Keratinocyte (primary cell): ENCODE results near the gene CLCN7. TPM values are rescaled to one million over a fixed set of nuclear protein-coding genes. Genes with fewer than 3 reads are reported as not detected.

Source experiments
- DNase-seq: peaks from one replicate; pipeline ENCODE4 v3.0.0-alpha.2; 2011; ENCODE audit warnings: low read depth, missing footprints, low spot score
- FAIRE-seq: peaks from 2 replicates; lab custom pipeline; 2011; peaks lifted over from hg19 to GRCh38; lab: Jason Lieb, UNC
- H2AFZ ChIP-seq: 2 replicates; pipeline ENCODE4 v1.6.0; 2012; ENCODE audit warnings: low read length, control low read depth, inconsistent platforms; ENCODE audit not compliant: control insufficient read depth
- H3K27ac ChIP-seq: 2 replicates; pipeline ENCODE4 v1.5.1; 2011; ENCODE audit warnings: low read length; ENCODE audit not compliant: control insufficient read depth, insufficient read depth
- H3K27me3 ChIP-seq: 3 replicates; pipeline ENCODE4 v1.6.0; 2011; ENCODE audit warnings: low read length; ENCODE audit not compliant: control insufficient read depth, insufficient read depth; ENCODE audit errors: extremely low read depth
- H3K36me3 ChIP-seq, 2 experiments: 2 replicates in 1 of 2; 3 replicates in 1 of 2; pipeline ENCODE4 v1.5.1; 2011; ENCODE audit warnings: low read length in 2 of 2, mild to moderate bottlenecking in 1 of 2; ENCODE audit not compliant: control insufficient read depth in 2 of 2, insufficient read depth in 2 of 2; ENCODE audit errors: extremely low read depth in 1 of 2
- H3K4me1 ChIP-seq: 3 replicates; pipeline ENCODE4 v1.5.1; 2011; ENCODE audit warnings: low read length; ENCODE audit not compliant: control insufficient read depth, insufficient read depth; ENCODE audit errors: extremely low read depth
- H3K4me2 ChIP-seq: 3 replicates; pipeline ENCODE4 v1.6.0; 2011; ENCODE audit warnings: low read depth, low read length; ENCODE audit not compliant: control insufficient read depth, insufficient read depth; ENCODE audit errors: extremely low read depth
- H3K4me3 ChIP-seq, 3 experiments: fragments of 200-600 bp in 1 of 3; sonication (generic) in 1 of 3; 2 replicates in 2 of 3; 3 replicates in 1 of 3; pipeline ENCODE4 v1.5.1; 2011 to 2016; ENCODE audit warnings: low read length in 3 of 3, mild to moderate bottlenecking in 3 of 3, control low read depth in 2 of 3, inconsistent platforms in 1 of 3, low read depth in 1 of 3, mixed read lengths in 1 of 3, mixed run types in 1 of 3, moderate library complexity in 1 of 3; ENCODE audit not compliant: control insufficient read depth in 2 of 3, insufficient read depth in 2 of 3; ENCODE audit errors: extremely low read depth in 1 of 3
- H3K79me2 ChIP-seq: 2 replicates; pipeline ENCODE4 v1.6.0; 2012; ENCODE audit warnings: low read length; ENCODE audit not compliant: control insufficient read depth, insufficient read depth
- H3K9ac ChIP-seq: 3 replicates; pipeline ENCODE4 v1.6.0; 2011; ENCODE audit warnings: low read length; ENCODE audit not compliant: control insufficient read depth, insufficient read depth; ENCODE audit errors: extremely low read depth
- H3K9me1 ChIP-seq: 3 replicates; pipeline ENCODE4 v1.6.0; 2011; ENCODE audit warnings: low read length; ENCODE audit not compliant: control insufficient read depth, insufficient read depth; ENCODE audit errors: extremely low read depth
- H3K9me3 ChIP-seq: 2 replicates; pipeline ENCODE4 v1.5.1; 2012; ENCODE audit warnings: low read depth, low read length; ENCODE audit not compliant: control insufficient read depth
- H4K20me1 ChIP-seq: 3 replicates; pipeline ENCODE4 v1.6.0; 2011; ENCODE audit warnings: low read length; ENCODE audit not compliant: control insufficient read depth, insufficient read depth; ENCODE audit errors: extremely low read depth
- CTCF ChIP-seq, 3 experiments: IDR thresholded peaks in 1 of 3; conservative IDR thresholded peaks in 1 of 3; optimal IDR thresholded peaks in 1 of 3; 2 replicates in 2 of 3; 3 replicates in 1 of 3; pipeline versions ENCODE3 to v1.5.1; 2011; ENCODE audit warnings: low read length in 3 of 3, mild to moderate bottlenecking in 3 of 3, moderate library complexity in 2 of 3, control low read depth in 1 of 3, inconsistent platforms in 1 of 3; ENCODE audit not compliant: insufficient read depth in 2 of 3; ENCODE audit errors: extremely low read depth in 1 of 3
- EZH2 ChIP-seq: IDR thresholded peaks from one replicate; pipeline ENCODE4 v1.6.1; 2012; ENCODE audit warnings: inconsistent platforms, mild to moderate bottlenecking, low read length, moderate library complexity
- dilution Hi-C: fragments of 300-500 bp; cut with MboI; formaldehyde crosslinking; loops from one replicate; pipeline ENCODE4 v1.7.0; 2020; ENCODE audit warnings: low sequenced_read_pairs; ENCODE audit not compliant: extremely low pct_ligation_motif_present
- polyA plus RNA-seq, 5 experiments: library from polyadenylated mRNA; depleted of rRNA in 3 of 5; stranded (reverse) in 3 of 5; stranded (forward) in 1 of 5; unstranded in 1 of 5; fragments of >200 nt; gene quantifications; 1 replicate in 1 of 5; 2 replicates in 3 of 5; 3 replicates in 1 of 5; pipeline versions ENCODE4 v1.2.1 to v1.2.3, GENCODE V29; 2011 to 2012; ENCODE audit warnings: missing spikeins in 2 of 5, low read depth in 1 of 5, low replicate concordance in 1 of 5

CLCN7 gene
- polyA plus RNA-seq, 1 donor (not counting 4 experiments of a cell fraction or from before 2014, with no cell fraction given): 13.3 TPM

GRCh38 chr16:1458977-1459341 is 15.9 kb downstream of the CLCN7 start:
- DNase-seq (no peak), FAIRE-seq (no peak)
- no peak overlapping the region for H3K27ac ChIP-seq
- no peak for TF ChIP-seq CTCF (optimal IDR thresholded peaks at IDR 0.05 in 1 of 3, IDR thresholded peaks at IDR 0.05 in 1 of 3, conservative IDR thresholded peaks at IDR 0.05 in 1 of 3; ENCODE audit: extremely low read depth in 1 of 3, insufficient read depth in 2 of 3, low read length in 3 of 3)
- no peaks in the 10 kb centered on the region for H3K79me2 ChIP-seq
- peaks cover 0 to 27% of the 10 kb centered on the region in 2 experiments for H3K36me3 ChIP-seq
- no peaks in the 10 kb centered on the region for H4K20me1 ChIP-seq
- dilution Hi-C loops: no loop called here
- H3K9me3 ChIP-seq: no peaks in the 10 kb centered on the region
- H3K9ac ChIP-seq: no peak overlapping the region
- no peaks in the 10 kb centered on the region for H3K9me1 ChIP-seq
- H3K4me2 ChIP-seq: no peak overlapping the region
- no peaks in the 10 kb centered on the region for H3K27me3 ChIP-seq
- H2AFZ ChIP-seq: no peak overlapping the region
- no peak overlapping the region for H3K4me3 ChIP-seq
- no peaks in the 10 kb centered on the region for H3K4me1 ChIP-seq

DNA sequence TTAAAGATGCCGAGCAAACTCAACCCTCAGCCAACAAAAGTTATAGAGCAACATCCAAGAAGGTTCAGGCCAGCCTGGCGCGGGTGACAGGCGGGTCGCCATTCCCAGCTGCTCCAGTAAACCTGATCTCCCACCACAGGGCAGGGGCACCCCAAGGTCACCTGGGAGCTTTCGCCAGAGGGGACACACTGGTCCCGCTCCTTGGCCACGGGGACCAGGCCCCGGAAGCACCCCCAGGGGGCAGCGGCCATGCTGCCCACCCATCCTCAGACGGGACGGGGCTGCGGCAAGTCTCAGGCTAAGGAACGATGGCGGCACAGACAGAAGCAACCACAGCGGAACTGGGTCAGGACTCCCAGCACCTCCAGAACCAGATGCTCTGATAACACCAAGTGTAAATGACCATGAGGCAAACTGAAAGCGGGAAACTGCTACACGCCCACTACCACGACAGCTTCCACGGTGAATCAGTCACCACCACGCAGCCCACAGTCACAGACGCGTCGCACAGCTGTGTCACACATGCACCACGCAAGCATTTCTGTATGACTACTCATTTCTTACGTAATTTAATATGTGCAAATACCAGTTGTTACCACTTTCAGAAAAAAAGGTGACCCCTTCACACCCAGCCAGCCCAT is 16.4 kb downstream of the CLCN7 start:
- dilution Hi-C loops: no loop called here
- no peak for FAIRE-seq
- H2AFZ ChIP-seq: no peak overlapping the region
- DNase-seq: no peak
- TF ChIP-seq EZH2 (no peak), CTCF (optimal IDR thresholded peaks at IDR 0.05 in 1 of 3, IDR thresholded peaks at IDR 0.05 in 1 of 3, conservative IDR thresholded peaks at IDR 0.05 in 1 of 3; ENCODE audit: extremely low read depth in 1 of 3, insufficient read depth in 2 of 3, low read length in 3 of 3) (no peak)
- H3K79me2 ChIP-seq: no peaks in the 10 kb centered on the region
- H3K9ac ChIP-seq: no peak overlapping the region
- no peaks in the 10 kb centered on the region for H4K20me1 ChIP-seq
- peaks cover 0 to 29% of the 10 kb centered on the region in 2 experiments for H3K36me3 ChIP-seq
- H3K4me1 ChIP-seq: no peaks in the 10 kb centered on the region
- H3K9me1 ChIP-seq: no peaks in the 10 kb centered on the region
- H3K27me3 ChIP-seq: no peaks in the 10 kb centered on the region
- H3K9me3 ChIP-seq: no peaks in the 10 kb centered on the region
- no peak overlapping the region for H3K4me2 ChIP-seq
- H3K27ac ChIP-seq: no peak overlapping the region
- no peak overlapping the region for H3K4me3 ChIP-seq
